Activated T-cell treated with anti-CD3 and anti-CD28 coated beads for 48 hours (primary cell): ENCODE results near the gene SPACA4.

Source experiments
- DNase-seq: peaks from one replicate; pipeline ENCODE4 v3.0.0-alpha.2; 2020; ENCODE audit warnings: low read depth

Gene SPACA4

GRCh38 chr19:48596679-48597465, 9.7 kb upstream of the SPACA4 start:
- no peak for DNase-seq

GRCh38 chr19:48598996-48599700, 7.4 kb upstream of the SPACA4 start:
- DNase-seq: no peak

DNA sequence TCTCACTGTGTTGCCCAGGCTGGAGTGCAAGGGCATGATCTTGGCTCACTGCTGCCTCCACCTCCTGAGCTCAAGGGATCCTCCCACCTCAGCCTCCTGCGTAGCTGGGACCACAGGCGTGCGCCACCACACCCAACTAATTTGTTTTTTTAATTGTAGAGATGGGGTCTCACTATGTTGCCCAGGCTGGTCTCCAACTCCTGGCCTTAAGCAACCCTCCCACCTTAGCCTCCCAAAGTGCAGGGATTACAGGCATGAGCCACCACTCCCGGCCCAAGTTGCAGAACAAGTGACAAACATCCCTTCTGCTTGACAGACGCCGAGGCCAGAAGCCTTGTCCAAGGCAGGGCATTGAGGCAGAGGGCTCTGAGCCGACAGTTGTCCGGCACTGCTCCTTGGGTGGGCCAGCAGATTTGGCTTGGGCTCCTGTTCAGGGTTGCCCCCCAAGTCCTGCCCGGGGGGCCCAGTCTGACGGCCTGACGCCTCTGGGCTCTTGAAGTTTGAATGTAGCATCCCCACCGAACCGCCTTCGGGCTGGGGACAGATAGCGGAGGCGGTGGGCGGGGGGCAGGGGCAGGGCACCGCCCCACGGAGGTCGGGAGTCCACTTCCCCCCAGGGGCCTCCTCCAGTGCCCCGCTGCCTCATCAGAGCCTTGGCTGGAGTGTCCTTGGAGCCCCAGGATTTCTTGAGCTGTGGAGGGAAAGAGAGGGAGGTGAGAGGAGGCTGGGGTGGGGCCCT, 5.7 kb upstream of the SPACA4 start:
- no peak for DNase-seq

DNA sequence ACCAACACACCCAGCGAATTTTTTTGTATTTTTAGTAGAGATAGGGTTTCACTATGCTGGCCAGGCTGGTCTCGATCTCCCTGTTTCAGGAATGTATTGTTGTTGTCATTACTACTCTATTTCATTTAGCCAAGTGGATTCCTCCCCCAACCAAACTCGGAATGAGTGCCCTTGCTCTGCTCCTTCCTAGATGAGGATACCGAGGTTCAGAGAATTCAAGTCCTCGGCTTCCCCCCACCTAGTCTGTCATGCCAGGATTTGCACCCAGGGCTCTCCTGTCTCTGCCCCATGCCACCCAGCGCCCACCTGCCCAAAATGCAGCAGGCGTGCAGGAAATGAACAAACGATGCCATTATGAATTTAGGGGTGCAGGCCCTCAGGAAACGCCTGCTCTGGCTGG, 3.5 kb upstream of the SPACA4 start:
- DNase-seq: no peak

DNA sequence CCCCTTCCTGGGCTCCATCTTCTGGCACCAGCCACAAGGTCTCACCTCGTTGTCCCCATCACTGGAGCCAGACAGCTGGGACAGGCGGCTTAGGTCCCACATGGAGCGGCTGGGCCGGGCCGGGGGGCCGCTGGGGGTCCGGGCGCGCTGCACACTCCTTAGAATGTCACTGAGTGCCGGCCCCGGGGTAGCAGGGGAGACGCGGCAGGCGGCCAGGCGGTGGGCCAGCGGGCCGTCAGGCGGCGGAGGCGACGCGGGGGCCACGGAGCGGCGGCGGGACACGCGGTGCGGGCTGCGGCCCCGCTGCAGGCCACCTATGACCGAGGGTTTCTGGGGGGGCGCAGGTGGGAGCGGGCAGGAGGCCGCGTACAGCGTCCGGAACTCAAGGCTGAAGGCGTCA, 3.1 kb upstream of the SPACA4 start:
- no peak for DNase-seq

DNA sequence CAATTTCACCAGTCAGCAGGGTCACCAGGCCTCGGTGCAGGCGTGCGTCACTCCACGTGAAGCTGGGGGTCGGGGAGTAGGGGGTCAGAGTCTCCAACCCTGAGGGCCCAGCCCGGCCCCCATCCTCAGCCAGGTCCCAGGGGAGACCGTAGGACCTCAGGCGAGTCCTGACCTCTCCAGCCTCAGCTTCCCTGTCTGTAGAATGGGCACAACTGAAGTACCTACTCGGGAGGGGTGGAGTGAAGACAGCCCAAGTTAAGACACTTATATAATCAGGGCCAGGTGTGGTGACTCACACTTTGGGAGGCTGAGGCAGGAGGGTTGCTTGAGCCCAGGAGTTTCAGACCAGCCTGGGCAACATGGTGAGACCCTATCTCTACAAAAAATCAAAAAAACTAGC, 2.7 kb upstream of the SPACA4 start:
- DNase-seq: no peak

GRCh38 chr19:48607359-48607755, 815 bp downstream of the SPACA4 start:
- no peak for DNase-seq

GRCh38 chr19:48608798-48609263, 2.3 kb downstream of the SPACA4 start:
- no peak for DNase-seq

DNA sequence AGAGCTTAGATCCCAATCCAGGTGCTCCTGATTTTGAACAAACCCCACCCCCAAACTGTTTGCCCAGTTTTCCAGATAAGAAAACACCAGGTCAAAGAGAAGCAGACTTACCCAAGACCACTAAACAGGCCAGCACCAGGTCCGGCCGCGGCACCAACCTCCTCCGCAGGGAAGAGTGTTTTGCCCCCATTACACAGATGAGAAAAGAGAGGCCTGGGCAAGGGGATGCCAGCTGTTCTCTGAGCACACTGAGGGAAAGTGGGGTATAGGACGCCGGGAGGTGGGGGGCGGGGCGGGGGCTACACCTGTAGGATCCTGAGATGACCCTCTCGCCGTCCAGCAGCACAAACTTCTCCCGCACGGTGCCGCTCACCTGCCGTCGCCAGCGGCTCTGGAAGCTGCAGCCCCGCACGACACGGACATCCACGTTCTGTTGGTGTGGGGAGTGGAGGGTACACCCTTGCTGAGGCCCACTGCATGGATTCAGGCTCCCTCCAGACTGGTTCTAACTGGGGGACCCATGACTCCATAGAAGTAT, 3.1 kb downstream of the SPACA4 start:
- no peak for DNase-seq

GRCh38 chr19:48611872-48612271, 5.3 kb downstream of the SPACA4 start:
- DNase-seq: no peak

DNA sequence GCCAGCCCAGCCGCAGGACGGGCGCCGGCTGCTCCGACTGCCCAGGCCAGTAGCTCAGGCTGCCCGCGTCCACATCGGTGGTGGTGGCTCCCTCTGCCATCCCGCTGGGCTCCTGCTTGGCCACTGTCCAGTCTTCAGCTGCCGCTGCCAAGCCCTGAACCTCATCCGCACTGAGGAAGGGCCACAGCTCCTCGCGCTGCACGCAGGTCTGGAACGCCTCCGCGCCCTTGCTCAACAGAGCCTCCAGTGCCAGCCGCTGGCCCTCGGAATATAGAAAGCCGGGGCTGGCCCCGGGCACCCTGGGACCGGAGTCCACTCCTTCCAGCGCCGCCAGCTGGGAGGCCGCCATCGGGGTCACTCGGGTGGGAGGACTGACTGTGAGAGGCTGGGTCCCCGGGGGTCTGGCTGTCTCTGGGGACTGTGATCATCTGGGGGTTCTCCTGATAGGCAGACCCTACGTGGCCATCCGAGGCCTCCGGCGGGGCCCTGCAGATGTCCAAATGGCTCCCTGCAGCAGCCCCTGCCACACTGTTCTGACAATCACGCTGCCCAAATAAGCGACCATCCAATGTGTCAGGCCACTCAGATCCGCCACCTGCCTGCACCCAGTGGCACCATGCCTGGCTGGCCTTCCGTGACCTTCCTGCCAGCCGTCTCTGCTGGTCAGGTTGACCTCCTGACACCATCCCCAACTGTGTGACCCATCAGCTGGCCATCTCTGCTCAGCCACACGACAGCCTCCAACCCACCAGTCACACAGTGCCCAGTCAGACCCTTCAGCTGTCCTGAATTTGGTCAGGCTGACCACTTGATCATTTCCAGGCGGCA, 6.7 kb downstream of the SPACA4 start:
- DNase-seq: no peak

DNA sequence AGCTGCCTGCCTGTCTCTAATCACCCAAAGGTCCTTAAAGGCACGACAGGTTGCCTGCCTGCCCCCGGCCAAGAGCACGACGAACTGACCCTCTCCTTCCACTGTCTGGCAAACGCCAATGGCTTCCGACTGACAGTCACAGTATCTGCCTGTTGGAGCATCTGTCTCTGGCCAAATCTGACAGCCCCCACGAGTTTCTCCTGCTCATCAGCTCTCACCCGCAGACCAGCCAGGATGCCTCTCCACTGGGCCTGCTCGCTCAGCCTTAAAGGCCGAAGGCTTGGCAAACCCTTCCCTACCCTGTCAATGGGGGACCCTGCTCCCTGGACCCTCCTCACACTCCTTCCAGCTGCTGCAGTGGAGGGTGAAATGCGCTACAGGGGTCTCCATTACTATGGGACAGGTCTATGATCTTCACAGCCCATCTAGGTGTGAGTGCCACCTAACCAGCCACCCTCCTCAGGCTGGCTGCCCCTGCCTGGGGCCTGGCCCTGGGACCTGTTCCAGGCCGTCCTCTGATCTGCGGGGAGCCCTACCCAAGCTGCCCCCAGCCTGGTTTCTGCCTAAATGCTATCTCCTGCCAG, 7.4 kb downstream of the SPACA4 start:
- no peak for DNase-seq

DNA sequence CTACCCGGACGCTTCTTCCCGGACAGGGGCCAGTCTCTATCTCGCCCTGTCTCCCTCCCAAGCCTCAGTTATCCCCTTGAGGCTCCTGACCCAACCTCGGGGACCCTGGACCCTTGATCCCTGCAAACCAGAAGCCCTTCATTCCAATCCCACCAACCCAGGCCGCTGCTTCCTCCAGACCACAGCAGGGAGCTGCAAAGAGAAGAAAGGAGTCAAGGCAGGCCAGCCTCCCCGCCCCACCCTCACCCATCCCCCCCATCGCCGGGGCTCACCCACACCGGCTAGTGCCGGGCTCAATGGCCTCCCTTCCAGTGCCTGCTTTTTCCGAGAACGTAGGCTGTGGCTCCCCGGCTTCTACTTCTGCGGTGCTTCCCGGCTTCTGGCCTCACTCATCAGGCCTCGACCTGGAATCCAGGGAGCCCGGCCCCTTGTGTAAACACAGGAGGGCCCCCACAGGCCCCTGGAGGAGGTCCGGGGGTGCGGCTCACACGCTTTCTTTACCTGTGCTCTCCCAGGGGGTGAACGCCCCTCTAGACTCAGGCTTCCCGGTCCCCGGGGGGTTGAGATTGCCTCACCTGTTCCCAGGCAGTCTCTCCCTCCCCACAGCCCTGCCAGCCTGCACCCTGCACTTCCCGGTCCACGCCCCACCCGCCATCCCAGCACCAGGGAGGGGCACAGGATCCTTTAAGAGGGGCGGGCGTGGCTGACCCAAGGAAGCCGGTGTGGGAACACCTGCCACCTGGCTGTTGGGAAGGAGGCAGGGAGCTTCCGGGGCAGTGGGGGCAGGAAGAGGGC, 8.1 kb downstream of the SPACA4 start, which contains the start of gene FAM83E:
TSS of gene FAM83E (minus strand) at position 641 of the 795 bp plus-strand sequence. CDS start 1,704 bp downstream, outside the sequence.
- no peak for DNase-seq

DNA sequence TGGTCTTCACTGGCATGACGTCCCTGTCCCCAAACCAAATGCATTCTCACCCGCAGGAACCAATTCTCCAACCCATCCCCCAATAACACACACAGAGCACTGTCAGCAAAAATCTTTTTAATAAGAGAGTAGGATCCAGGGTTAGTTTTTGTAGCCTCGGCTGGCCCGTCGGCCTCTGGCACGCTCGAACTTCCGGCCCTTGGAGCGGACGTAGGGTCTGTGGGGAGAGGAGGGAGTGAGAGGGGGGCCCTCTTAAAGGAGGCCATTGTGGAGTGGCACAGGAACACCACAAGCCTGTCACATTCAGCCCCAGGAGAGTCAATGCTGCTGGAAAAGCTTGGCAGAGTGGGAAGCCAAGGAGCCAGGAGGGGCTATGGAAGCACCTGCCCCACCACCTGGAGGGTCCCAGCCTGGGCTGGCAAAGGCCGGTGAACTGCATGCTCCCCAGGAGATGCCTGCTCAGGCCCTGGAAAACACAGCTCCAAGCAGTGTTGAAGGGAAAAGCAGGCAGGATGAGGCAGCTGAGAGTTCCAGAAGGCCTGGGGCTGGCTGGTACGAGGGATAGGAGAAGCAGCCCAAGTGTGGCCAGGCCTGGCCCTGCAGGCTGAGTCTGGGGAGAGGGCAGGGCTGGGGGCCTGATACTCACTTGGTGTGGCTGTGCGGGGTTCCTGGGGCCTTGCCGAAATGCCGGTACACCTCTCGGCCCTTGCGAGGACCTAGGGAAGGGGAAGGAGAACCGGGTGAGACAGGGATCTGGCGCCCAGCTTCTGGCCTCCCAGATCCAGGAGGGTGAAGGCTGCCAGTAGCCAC, 8.9 kb downstream of the SPACA4 start:
- no peak for DNase-seq

DNA sequence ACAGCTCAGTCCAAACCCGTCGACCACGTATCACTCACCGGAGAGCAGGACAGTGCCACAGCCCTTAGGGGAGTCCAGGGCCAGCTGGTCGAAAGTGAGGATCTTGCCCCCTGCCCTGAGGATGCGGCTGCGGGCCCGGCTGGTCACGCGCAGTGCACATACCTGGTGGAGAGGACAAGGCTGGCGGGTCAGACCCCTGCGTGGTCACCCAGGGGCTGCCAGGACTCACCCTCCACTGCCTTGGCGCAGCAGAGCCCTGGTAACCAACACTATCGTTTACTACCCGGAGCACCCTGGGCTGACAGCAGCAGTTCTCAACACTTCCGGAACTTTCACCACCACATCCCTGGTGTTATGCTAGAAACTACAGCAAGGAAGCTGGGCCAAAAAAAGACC, 9.5 kb downstream of the SPACA4 start:
- DNase-seq: no peak

DNA sequence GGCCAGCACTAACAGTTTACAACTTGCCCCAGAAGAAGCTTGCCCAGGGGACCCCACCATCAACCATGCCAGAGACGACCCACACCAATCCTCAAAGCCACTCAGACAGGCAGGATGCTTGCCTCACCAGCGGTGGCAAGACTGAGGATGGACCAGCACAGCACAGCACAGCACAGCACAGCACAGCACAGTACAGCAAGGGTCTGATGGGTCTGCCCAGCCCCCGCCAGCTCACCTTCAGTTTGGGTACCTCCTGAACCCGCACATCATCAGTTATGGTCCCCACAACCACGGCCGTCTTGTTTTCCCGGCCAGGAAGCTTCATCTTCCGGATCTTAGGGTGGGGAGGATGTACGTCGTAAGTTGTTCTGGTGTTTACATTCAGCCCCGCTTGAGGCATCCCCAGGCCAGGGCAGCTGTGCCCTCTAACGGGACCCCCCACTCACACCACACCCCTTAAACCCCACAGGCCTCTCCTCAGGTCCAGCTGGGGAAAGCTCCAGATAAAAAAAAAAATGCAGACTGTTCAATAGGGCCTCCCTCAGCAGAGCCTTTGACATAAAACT, 10.0 kb downstream of the SPACA4 start:
- DNase-seq: no peak

- DNase-seq: no peak
Observed at GRCh38 chr19:48617146-48617937, 10.8 kb downstream of the SPACA4 start.

DNA sequence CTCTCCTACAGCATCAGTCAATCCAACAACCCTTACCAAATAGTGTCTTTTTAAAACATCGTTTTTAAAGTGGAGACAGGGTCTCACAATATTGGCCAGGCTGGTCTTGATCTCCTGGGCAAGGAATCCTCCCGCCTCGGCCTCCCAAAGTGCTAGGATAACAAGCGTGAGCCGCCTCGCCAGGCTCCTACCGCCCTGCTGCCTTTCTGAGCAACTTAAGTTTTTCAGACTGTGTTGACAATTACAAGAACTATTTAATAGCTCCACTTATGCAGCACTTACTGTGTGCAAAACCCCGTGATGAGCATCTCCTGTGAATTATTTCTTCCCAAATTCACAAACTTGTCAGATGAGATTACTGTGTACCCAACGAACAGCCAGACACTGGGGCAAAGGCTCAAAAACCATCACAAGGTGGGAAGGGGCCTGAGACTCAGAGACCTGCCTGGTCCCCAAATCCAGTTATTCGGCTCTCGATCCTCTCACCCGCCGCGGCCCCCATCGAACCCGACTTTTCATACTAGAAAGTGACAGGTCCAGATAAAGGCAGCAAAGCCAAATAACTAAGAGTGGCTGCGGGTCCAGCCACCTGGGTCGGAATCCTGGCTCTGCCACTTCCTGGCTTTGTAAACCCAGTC, 11.9 kb downstream of the SPACA4 start:
- DNase-seq: no peak
